ENCODE data around the gene DBNL.

DNA sequence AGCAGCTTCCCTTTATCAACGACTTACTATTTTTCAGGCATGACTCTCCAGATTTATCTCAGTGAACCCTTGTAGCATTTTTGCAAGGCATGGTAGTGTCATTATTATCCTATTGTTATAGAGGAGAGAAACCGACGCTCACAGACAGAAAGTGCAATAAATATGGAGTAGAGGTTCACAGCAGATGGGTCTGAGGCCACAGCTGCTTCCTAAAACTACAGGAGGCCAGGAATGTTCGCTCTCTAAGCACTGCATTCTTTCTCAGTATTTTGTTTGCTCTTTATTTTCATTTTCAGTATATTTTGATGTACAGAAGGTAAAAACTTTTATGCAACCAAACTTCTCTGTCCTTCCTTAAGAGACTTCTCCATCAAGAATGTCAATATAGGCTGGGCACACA is 55.2 kb downstream of the DBNL start:
- TF ChIP-seq EZH2 (IDR thresholded peaks at IDR 0.05; ENCODE audit: insufficient read depth, poor library complexity, severe bottlenecking) (no peak), EZH2phosphoT487 (IDR thresholded peaks at IDR 0.05; ENCODE audit: insufficient read depth, low read depth) (no peak)
